Endodermal cell (in vitro differentiated cells): ENCODE data around the gene ZNF500. TPM values are rescaled to one million over a fixed set of nuclear protein-coding genes. Genes with fewer than 3 reads are reported as not detected.

Source experiments
- DNase-seq: peaks from one replicate; pipeline ENCODE4 v3.0.0-alpha.2; 2017
- H3K27ac ChIP-seq: 2 replicates; pipeline ENCODE4 v1.5.1; 2013; ENCODE audit warnings: mild to moderate bottlenecking, low read depth, low read length, moderate library complexity
- H3K27me3 ChIP-seq: 2 replicates; pipeline ENCODE4 v1.6.1; 2013; ENCODE audit warnings: mild to moderate bottlenecking, low read length, moderate library complexity; ENCODE audit not compliant: insufficient read depth, control insufficient read depth, poor library complexity, severe bottlenecking
- H3K36me3 ChIP-seq: 2 replicates; pipeline ENCODE4 v1.7.0; 2013; ENCODE audit warnings: mild to moderate bottlenecking, low read length, moderate library complexity; ENCODE audit not compliant: control insufficient read depth, insufficient read depth
- H3K4me1 ChIP-seq: one replicate; pipeline ENCODE4 v1.7.0; 2013; ENCODE audit warnings: low read length; ENCODE audit not compliant: control insufficient read depth, insufficient read depth
- H3K4me3 ChIP-seq: 2 replicates; pipeline ENCODE4 v1.5.1; 2013; ENCODE audit warnings: mild to moderate bottlenecking, low read length, moderate library complexity
- H3K9ac ChIP-seq: 2 replicates; pipeline ENCODE4 v1.6.1; 2013; ENCODE audit warnings: mild to moderate bottlenecking, low read length, moderate library complexity; ENCODE audit not compliant: poor library complexity, severe bottlenecking; ENCODE audit errors: extremely low read depth
- H3K9me3 ChIP-seq: 2 replicates; pipeline ENCODE4 v1.6.1; 2013; ENCODE audit warnings: mild to moderate bottlenecking, low read length, moderate library complexity; ENCODE audit not compliant: control insufficient read depth
- H3K27ac Mint-ChIP-seq: 2 replicates; pipeline ENCODE4 v1.8.0; 2020; ENCODE audit warnings: mixed read lengths
- H3K27me3 Mint-ChIP-seq: 2 replicates; pipeline ENCODE4 v1.8.0; 2021; ENCODE audit warnings: mild to moderate bottlenecking, mixed read lengths; ENCODE audit not compliant: insufficient read depth
- H3K36me3 Mint-ChIP-seq: 2 replicates; pipeline ENCODE4 v1.8.0; 2020; ENCODE audit warnings: low read depth, mixed read lengths
- H3K4me1 Mint-ChIP-seq: 2 replicates; pipeline ENCODE4 v1.8.0; 2020; ENCODE audit warnings: mixed read lengths
- H3K4me3 Mint-ChIP-seq: 2 replicates; pipeline ENCODE4 v1.8.0; 2020; ENCODE audit warnings: mild to moderate bottlenecking, moderate library complexity, mixed read lengths
- H3K9me3 Mint-ChIP-seq: 2 replicates; pipeline ENCODE4 v1.8.0; 2020; ENCODE audit warnings: mild to moderate bottlenecking, mixed read lengths
- CTCF ChIP-seq: fragments of 200-600 bp; sonication (generic); conservative IDR thresholded peaks from 2 replicates; pipeline ENCODE4 v1.5.0; 2021; ENCODE audit warnings: antibody characterized with exemption, mild to moderate bottlenecking
- WGBS, 2 experiments: methylation state at CpG; one replicate each; pipeline versions ENCODE4 v1.1.5 to v1.1.7; 2013; ENCODE audit warnings: missing lambda C conversion rate in 2 of 2, mixed read lengths in 1 of 2; ENCODE audit not compliant: insufficient coverage in 1 of 2, insufficient read length in 1 of 2; 5-methylcytosine and 5-hydroxymethylcytosine counted together
- total RNA-seq, 2 donors: library from RNA; stranded (reverse); fragmentation: NEBNext Ultra II Directional in 1 of 2; extraction: Animal tissue kit (Norgen Biotek cat#: 25700) in 1 of 2; gene quantifications; 2 replicates in 1 of 2; 3 replicates in 1 of 2; pipeline ENCODE4 v1.2.1, GENCODE V29; 2021

The ZNF500 gene
- total RNA-seq, 2 donors from 2014 or later = 17.2 to 21.6 TPM

GRCh38 chr16:4806280-4806679 is 39.3 kb upstream of the ZNF500 start:
- no peak overlapping the region for H3K9ac ChIP-seq
- Mint-ChIP-seq H3K9me3 (no peaks in the 10 kb centered on the region), H3K36me3 (peaks cover 37% of the 10 kb centered on the region), H3K27ac (no peak overlapping the region), H3K4me1 (peaks cover 9% of the 10 kb centered on the region), H3K4me3 (no peak overlapping the region), H3K27me3 (no peaks in the 10 kb centered on the region)
- no peak for TF ChIP-seq CTCF
- no peak for DNase-seq
- no peak overlapping the region for H3K27ac ChIP-seq
- H3K27me3 ChIP-seq = no peaks in the 10 kb centered on the region
- no peaks in the 10 kb centered on the region for H3K9me3 ChIP-seq
- peaks cover 5% of the 10 kb centered on the region for H3K4me1 ChIP-seq
- no peak overlapping the region for H3K4me3 ChIP-seq
- peaks cover 47% of the 10 kb centered on the region for H3K36me3 ChIP-seq
- 94 to 96% methylated on average over 3 to 6 of the region's 6 CpGs for WGBS, 2 experiments

- no peaks in the 10 kb centered on the region for H3K27me3 Mint-ChIP-seq
- Histone ChIP-seq H3K4me3 (no peak overlapping the region), H3K9ac (no peak overlapping the region), H3K36me3 (peaks cover 43% of the 10 kb centered on the region), H3K9me3 (no peaks in the 10 kb centered on the region), H3K27ac (no peak overlapping the region), H3K27me3 (no peaks in the 10 kb centered on the region), H3K4me1 (peaks cover 9% of the 10 kb centered on the region)
- WGBS, 2 experiments = 93 to 95% methylated on average over 8 to 11 of the region's 11 CpGs
- H3K4me1 Mint-ChIP-seq = peaks cover 9% of the 10 kb centered on the region
- peak overlapping the region; percentile 44 for H3K27ac Mint-ChIP-seq
- no peak overlapping the region for H3K4me3 Mint-ChIP-seq
- no peak for DNase-seq
- no peak for TF ChIP-seq CTCF
- no peaks in the 10 kb centered on the region for H3K9me3 Mint-ChIP-seq
- H3K36me3 Mint-ChIP-seq = peaks cover 34% of the 10 kb centered on the region
Observed at GRCh38 chr16:4805231-4805630, 38.3 kb upstream of the ZNF500 start.

- Histone ChIP-seq H3K36me3 (peaks cover 35% of the 10 kb centered on the region), H3K27me3 (no peaks in the 10 kb centered on the region), H3K9ac (no peak overlapping the region), H3K27ac (no peak overlapping the region), H3K9me3 (no peaks in the 10 kb centered on the region), H3K4me1 (peaks cover 9% of the 10 kb centered on the region), H3K4me3 (no peak overlapping the region)
- Mint-ChIP-seq H3K36me3 (peaks cover 34% of the 10 kb centered on the region), H3K4me3 (peak overlapping the region; percentile 68), H3K27ac (peak overlapping the region; percentile 13), H3K4me1 (peaks cover 9% of the 10 kb centered on the region), H3K27me3 (no peaks in the 10 kb centered on the region), H3K9me3 (no peaks in the 10 kb centered on the region)
- WGBS, 2 experiments = 90 to 91% methylated on average over 22 to 26 of the region's 26 CpGs
- DNase-seq = no peak
- no peak for TF ChIP-seq CTCF
Observed at GRCh38 chr16:4803898-4804762, 37.2 kb upstream of the ZNF500 start.
